Left lobe of liver (tissue), 2 donors: Measurements from ENCODE around the gene LRRD1. TPM values are rescaled to one million over a fixed set of nuclear protein-coding genes. Genes with fewer than 3 reads are reported as not detected.
"Not testable (repeated sequence)": the region's sequence is repeated elsewhere in the genome, so short reads cannot be mapped to it uniquely, and the experiment has no call there.

ENCODE experiments used
- ATAC-seq: fragments of 200-7000 bp; cut with Tn5 transposase; one replicate; pipeline ENCODE4 v1.9.1; 2020; ENCODE audit warnings: mild to moderate bottlenecking, moderate library complexity
- DNase-seq: peaks from one replicate; pipeline ENCODE4 v3.0.0-alpha.2; 2020; ENCODE audit warnings: low spot score
- total RNA-seq: library from RNA; stranded (reverse); gene quantifications from one replicate; pipeline ENCODE4 v1.2.1, GENCODE V29; 2021
- donor health status: DM: no; HTN: no; CAD: no; lungs with moderate emphysema.
- donor health status: DM: no; HTN: yes; CAD: no.

LRRD1 gene
- total RNA-seq, 1 donor from 2014 or later, result not detected

DNA sequence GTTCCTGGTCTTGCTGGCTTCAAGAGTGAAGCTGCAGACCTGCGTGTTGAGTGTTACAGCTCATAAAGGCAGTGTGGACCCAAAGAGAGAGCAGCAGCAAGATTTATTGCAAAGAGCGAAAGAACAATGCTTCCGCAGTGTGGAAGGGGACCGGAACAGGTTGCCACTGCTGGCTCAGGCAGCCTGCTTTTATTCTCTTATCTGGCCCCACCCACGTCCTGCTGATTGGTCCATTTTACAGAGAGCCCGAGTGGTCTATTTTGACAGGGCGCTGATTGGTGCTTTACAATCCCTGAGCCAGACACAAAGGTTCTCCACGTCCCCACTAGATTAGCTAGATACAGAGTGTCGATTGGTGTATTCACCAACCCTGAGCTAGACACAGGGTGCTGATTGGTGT, 36.2 kb downstream of the LRRD1 start:
- ATAC-seq, DNase-seq: not testable (repeated sequence)

DNA sequence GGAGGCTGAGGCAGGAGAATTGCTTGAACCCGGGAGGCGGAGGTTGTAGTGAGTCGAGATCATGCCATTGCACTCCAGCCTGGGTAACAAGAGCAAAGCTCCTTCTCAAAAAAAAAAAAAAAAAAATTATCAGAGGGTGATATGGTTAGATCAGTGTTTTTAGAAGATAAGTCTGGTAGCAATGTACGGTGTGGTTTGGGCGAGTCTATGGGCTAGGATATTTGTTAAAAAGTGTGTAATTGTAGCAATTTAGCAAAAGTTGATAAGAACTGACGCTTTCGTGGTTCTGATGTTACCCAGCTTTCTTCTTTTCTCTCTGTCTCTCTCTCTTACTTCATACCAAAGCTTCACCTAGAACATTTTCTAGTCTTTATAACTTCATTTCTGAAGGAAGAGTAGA, 37.8 kb downstream of the LRRD1 start:
- no peak for ATAC-seq
- DNase-seq, result no peak

DNA sequence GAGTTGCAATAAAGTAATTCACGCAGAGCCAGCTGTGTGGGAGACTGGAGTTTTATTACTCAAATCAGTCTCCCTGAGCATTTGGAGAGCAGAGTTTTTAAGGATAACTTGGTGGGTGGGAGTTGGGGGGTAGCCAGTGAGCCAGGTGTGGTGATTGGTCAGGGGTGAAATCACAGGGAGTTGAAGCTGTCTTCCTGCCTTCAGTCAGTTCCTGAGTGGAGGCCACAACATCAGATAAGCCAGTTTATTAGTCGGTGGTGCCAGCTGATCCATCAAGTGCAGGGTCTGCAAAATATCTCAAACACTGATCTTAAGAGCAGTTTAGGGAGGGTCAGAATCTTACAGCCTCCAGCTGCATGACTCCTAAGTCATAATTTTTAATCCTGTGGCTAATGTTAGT, 41.4 kb downstream of the LRRD1 start:
- ATAC-seq, result no peak
- no peak for DNase-seq

DNA sequence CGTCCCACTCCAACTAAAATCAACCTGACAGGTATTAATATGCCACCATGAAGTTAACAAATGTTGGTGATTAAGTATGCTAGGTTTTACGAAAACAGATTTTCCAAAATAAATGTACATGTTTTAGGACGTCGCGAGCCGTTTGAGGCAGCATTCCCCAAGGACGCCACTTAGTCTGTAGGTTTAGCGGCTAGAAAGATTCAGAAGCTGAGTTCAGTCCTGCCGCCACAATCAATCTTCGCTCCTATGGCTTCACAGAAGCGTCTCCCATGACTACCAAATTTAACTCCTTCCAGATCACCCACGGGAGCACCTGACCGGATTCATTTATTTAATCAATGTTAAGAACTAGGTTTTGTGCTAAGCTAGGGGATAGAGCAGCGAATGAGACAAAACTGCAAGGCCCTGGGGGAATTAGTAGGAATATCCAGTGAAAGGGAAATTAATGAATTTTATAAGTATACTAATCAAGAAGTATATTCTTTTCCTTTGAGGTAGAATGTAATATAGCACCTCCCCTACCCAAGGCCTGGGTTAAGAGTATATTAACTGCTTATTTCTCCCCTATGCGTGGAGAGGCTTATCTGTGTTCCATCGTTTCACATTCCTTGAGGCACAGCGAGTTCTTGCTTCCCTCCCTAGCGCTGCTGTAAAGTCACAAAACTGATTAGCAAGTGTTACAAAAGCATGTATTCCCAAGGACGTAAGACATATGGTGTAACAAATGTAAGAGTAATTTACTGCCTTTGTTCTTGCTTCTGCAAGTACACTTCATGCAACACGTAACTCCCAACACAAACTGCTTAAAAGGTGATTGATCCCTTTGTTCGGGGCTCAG, 43.7 kb downstream of the LRRD1 start:
- peak; percentile 25 for ATAC-seq

DNA sequence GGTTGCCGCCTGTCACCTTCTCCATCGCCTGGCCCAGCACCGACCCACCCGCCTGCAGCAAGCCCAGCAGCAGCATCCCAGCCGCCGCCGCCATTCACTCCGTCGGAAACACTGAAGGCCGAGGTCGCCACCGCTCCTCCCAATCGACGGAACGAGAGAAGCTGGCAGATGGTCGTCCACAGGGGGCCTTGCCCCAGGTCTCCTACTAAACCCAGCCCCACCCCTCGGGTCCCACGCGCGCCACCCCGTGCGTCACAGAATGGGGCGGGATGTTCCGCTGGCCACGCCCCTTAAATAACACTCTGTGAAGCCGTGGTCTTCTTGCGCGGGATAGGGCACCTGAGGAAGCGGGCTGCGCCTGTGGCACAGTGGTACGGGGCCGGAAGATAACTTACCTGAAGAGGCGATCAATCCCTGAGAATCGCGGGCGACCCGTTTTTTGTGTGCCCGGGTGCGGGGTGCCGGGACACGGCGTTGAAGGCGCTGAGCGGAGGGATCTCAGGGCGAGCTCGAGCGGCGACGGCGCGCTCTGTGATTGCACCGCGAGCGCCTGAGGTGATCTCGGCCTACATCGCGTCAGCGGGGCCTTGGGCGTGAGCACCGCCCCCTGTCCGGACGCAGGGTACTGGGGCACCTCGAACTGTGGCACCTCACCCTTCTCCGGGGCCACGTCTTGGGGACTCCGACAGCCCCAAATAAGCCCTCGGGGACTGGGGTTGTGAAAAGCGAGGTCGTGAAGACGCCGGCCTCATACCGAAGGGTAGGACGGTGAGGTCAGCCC, 44.5 kb downstream of the LRRD1 start, which contains the start of gene CYP51A1:
Gene CYP51A1, minus strand, starts transcription at position 207 of the 781 bp plus-strand sequence. Its CDS starts 113 bp downstream, at position 94.
- ATAC-seq (peak; percentile 91), DNase-seq (peak; percentile 95)

More for the DNA sequence above, 43.7 kb downstream of the LRRD1 start:
- peak; percentile 46 for DNase-seq

DNA sequence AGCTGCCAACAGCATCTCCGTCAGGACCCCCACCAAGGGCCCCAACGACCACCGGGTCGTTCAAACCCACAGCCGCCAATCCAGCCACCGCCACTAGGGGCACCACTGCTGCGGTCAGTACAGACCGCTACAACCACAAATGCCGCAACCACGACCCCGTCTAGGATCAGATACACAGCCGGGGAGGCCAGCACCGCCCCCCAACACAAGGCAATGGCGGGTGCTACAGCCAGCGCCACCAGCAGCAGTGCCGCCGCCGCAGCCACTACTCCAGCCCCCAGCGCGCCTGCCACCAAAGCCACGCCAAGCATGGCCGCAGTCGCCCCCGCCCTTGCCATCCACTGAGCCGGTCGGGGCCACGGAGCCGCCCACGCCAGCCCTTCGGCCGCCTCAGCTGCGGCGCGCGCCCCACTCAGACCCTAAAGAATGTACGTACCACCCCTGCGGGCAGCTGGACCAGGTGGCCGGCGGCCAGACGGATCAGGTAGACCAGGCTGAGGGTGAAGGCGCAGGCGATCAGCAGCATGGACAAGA, 45.1 kb downstream of the LRRD1 start:
- ATAC-seq (peak; percentile 59), DNase-seq (peak; percentile 77)

DNA sequence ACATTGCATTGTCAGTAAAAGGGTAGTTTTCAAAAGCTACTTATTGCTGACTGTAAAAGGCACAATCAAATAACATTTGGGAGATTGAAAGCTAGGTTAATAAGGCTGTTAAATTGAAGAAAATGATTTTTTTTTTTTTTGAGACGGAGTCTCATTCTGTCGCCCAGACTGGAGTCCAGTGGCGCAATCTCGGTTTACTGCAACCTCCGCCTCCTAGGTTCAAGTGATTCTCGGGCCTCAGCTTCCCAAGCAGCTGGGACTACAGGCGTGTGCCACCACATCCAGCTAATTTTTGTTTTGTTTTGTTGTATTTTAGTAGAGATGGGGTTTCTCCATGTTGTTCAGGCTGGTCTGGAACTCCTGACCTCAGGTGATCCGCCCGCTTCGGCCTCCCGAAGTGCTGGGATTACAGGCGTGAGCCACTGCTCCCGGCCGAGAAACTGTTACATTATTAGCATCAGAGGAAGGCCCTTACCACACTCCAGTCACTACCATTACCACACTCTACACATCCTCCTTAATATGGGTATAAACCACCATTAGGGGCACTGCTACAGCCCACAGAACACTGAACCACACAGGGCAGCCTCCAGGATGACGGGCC, 45.7 kb downstream of the LRRD1 start:
- DNase-seq, result no peak
- peak; percentile 8 for ATAC-seq

DNA sequence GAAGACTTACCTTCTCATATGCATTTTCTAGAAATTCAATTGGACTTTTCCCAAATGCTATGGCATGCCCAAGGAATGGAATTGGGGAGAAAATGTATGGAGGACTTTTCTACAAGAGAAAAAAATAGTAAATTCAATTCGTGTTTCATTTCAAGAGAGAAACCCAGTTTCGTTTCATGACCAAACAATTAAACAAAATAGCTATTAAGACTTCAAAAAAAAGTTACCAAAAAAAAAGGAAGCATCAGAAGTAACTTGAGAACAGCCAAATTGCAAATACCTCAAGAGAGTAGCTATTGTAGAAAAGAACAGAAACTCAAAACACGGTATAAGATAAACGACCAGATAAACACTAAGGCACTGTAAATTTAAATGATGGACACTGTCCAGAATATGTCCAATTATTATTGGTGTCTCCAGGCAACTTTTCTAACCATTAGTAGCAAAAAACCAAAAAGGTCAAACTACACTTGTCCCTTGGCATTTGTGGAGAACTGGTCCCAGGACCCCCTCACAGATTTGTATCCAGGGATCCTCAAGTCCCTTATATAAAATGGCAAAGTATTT, 47.1 kb downstream of the LRRD1 start:
- ATAC-seq (no peak), DNase-seq (no peak)

DNA sequence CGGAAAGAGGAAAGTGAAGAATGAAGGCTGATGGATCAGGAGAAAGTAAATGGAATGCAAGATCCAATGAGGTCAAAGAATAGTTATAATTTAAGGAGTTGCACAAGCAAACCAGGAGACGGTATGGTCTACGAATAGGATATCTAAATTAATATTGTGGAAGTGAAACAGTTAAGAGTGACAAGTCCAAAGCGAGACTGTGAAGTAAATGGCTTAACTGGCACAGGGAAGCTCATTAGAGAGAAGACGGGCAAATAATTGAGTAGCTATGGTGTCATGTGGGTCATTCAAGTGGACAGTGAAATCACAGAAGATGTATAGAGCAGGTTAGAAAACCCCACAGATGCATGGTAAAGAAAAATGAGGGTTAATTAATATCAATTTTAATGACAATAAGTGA, 47.8 kb downstream of the LRRD1 start:
- DNase-seq (no peak), ATAC-seq (no peak)

DNA sequence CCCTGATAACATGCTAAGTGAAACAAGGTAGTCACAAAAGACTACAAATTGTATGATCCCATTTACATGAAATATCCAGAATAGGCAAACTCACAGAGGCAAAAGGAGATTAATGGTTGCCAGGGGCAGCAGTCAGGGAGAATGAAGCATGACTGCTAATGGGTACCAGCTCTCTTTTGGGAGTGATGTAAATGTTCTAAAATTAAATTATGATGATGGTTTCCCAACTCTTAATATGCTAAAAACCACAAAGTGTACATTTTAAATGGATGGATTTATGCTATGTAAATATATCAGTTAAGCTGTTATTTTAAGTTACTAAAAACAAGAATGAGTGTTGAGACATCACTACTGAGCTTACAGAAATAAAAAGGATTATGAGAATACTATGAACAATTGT, 57.3 kb downstream of the LRRD1 start:
- DNase-seq, result no peak
- ATAC-seq, result no peak

DNA sequence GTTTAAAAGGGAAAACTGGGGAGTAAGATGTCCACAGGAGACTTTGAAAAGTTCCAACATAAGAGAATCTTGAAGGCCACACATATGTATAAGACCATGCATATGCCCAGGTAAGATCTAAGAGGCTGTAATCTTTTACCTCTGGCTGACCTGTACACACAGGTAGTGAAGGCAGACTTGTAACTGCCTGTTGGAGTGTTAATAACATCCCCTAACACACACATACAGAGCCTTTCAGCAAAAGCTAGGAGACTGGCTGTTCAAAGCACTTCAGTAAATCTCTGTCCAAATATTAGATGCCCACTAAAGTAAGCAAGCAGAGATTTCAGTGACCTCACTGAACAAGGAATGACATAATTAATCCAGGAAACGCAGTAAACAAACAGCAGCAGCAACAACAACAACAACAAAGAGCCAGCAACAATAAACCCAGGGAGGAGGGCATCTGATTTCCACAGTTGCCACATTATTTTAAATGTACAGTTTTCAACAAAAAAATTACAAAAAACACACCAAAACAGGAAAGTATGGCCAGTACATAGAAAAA, 59.7 kb downstream of the LRRD1 start:
- ATAC-seq (no peak), DNase-seq (no peak)

DNA sequence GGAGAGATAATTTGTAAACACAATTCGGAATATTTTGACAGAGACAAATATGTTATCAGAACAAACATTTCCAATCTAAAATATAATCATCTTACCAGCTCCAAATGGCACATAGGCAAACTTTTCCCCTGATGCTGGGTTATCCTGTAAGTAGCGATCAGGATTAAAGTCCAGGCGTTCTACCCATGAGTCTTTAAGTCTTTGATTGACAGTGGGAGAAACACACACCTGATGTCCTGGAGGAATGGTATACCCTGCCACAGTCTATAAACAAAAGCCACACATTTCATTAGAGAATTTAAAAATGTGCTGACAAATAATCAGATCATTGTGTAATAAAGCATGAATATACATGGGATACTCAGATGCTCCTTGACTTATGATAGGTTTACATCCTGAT, 62.0 kb downstream of the LRRD1 start:
- ATAC-seq, result no peak
- DNase-seq, result no peak

DNA sequence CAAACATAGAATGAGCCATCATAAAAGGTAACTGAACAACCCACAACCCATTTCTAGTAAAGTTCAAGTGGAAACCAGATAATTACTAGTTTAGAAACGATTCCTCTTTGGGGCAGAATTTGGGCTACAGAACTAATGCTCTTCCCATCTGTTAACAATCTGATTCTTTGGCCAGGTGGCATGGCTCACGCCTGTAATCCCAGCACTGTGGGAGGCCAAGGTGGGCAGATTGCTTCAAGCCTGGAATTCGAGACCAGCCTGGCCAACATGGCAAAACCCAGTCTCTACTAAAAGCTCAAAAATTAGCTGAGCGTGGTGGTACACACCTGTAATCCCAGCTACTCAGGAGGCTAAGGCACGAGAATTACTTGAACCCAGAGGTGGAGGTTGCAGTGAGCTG, 63.1 kb downstream of the LRRD1 start:
- DNase-seq (no peak), ATAC-seq (no peak)

DNA sequence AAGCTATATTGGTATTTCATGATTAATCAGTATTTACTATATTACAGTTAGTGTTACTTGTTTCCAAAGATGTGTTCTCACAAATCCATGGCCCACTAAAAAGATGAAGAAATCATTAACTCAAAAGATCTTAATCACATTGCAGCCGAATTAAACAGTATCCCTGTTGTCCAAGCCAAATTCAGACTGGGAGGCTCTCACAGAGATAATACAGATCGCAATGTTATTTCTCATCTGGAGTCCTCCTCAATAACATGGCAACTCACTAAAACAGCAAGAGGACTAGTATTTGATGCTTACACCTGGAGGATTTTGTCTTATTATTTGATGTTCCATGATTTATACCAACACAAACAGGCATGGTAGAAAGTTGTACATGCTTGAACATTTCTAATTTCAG, 68.1 kb downstream of the LRRD1 start:
- DNase-seq (no peak), ATAC-seq (no peak)

DNA sequence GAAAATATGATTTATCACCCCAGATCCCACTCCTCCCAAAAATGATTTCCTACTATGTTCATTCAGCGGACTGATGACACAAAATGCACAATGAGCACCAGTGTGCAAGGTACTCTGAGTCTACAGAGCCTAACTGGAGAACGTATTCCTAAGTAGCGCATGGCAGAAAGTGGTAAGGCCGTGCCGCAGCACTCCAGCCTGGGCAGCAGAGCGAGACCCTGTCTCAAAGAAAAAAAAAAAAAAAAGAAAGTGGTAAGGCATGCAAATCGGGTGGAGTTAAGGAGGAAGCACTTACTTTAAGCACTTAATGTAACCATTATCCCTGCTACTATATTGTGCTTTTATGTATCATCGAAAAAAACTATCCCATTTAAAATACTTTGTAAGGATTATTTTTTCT, 70.1 kb downstream of the LRRD1 start:
- no peak for ATAC-seq

DNA sequence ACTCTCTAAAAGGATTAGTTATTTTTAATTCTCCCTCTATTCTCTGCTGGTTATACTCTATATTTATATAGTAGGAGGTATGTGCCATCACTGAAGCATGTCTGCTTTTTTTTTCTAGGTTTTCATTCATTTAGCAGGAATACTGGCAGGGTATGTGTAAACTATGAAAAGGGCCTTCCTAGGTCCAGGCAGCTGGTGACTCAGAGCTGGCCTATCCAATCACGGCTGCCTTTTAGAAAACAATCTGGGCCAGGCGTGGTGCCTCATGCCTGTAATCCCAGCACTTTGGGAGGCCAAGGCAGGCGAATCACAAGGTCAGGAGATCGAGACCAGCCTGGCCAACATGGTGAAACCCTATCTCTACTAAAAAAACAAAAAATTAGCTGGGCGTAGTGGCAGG, 76.1 kb downstream of the LRRD1 start:
- ATAC-seq, DNase-seq: not testable (repeated sequence)

More for the DNA sequence above, 70.1 kb downstream of the LRRD1 start:
- no peak for DNase-seq

DNA sequence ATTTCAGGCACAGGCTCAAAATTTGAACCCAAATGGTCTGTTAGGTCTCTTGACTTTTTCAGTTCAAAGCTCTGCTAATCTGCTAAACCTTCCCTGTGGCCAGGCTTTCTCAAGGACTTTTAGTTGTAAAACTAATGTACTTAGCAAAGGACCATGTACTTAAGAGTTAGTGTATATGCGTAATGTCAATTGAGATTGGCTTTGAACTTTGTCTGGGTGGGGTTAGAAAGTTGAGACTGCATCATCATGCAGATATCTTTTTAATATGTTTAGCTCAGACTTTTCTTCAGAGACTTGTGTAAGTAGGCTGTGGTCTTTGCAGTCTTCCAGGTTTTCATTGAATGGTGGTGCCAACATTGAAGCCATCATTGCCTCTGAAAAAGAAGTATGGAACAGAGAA, 78.4 kb downstream of the LRRD1 start:
- DNase-seq (no peak), ATAC-seq (no peak)

DNA sequence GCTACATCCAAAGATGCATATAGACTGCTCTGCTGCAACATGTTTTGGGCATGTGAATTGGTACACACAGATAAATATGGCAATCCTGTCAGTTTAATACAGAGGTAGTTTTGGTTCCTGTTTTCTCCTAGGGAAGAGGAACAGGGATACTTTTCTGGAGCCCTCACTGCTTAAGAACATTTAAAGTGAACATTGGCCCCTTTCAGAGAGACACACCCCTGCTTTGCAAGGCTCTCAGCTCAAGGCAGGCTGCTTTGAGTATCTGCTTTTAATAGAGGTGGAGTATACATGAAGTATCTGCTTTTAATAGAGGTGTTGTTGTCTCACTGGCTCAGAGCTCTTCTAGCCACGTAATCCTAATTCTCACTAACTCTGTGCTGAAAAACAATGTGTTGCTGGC, 83.6 kb downstream of the LRRD1 start:
- peak; percentile 17 for ATAC-seq
- DNase-seq, result no peak
